22Rv1 (cell line): ENCODE measurements around the gene DGKD.

ENCODE experiments used
- ZFX ChIP-seq: fragments of 450-650 bp; IDR thresholded peaks from 2 replicates; pipeline ENCODE4 v1.6.1; 2017; ENCODE audit warnings: antibody characterized with exemption, borderline replicate concordance
- TF ChIP-seq, protein P1 (sequence below): fragments of 450-650 bp; IDR thresholded peaks from 2 replicates; pipeline ENCODE4 v1.5.1; 2017; ENCODE audit warnings: mild to moderate bottlenecking

DNA sequence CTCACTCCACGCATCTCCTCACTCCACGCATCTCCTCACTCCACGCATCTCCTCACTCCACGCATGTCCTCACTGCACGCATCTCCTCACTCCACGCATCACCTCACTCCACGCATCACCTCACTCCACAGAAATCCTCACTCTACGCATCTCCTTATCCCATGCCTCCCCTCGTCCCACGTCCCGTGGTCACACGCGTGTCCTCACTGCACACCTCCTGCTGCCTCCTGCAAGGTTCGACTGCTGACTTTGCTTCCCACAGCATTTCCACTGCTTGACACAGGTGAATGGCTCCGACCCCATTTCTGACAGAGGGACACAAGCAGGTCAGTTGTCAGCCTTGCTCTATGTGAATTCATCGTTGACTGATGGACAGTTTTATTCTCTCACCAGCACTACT, 109.3 kb downstream of the DGKD start:
- TF ChIP-seq, protein P1, sequence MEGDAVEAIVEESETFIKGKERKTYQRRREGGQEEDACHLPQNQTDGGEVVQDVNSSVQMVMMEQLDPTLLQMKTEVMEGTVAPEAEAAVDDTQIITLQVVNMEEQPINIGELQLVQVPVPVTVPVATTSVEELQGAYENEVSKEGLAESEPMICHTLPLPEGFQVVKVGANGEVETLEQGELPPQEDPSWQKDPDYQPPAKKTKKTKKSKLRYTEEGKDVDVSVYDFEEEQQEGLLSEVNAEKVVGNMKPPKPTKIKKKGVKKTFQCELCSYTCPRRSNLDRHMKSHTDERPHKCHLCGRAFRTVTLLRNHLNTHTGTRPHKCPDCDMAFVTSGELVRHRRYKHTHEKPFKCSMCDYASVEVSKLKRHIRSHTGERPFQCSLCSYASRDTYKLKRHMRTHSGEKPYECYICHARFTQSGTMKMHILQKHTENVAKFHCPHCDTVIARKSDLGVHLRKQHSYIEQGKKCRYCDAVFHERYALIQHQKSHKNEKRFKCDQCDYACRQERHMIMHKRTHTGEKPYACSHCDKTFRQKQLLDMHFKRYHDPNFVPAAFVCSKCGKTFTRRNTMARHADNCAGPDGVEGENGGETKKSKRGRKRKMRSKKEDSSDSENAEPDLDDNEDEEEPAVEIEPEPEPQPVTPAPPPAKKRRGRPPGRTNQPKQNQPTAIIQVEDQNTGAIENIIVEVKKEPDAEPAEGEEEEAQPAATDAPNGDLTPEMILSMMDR: no peak
- no peak for TF ChIP-seq ZFX
